GM12873 (cell line): ENCODE measurements around the gene EIF3L.

Source experiments
- CTCF ChIP-seq: IDR thresholded peaks from 2 replicates; pipeline ENCODE4 v1.5.1; 2012; ENCODE audit warnings: low read depth, mild to moderate bottlenecking, moderate library complexity, low read length, control low read depth; ENCODE audit not compliant: insufficient read depth; ENCODE audit errors: missing control alignments

The EIF3L gene

GRCh38 chr22:37894939-37895670, 45.9 kb downstream of the EIF3L start:
- TF ChIP-seq CTCF: no peak

- no peak for TF ChIP-seq CTCF
These were observed 47.0 kb downstream of the EIF3L start for GRCh38 chr22:37896181-37896592.

- TF ChIP-seq CTCF: no peak
These were observed 47.7 kb downstream of the EIF3L start for GRCh38 chr22:37896939-37897338.

GRCh38 chr22:37897807-37898206, 48.6 kb downstream of the EIF3L start:
- TF ChIP-seq CTCF: no peak

- TF ChIP-seq CTCF: no peak
These were observed 49.4 kb downstream of the EIF3L start for GRCh38 chr22:37898441-37899181.

- no peak for TF ChIP-seq CTCF
These were observed 55.6 kb downstream of the EIF3L start for GRCh38 chr22:37904572-37905533.
